ENCODE measurements around the gene TNFRSF18.

The TNFRSF18 gene

DNA sequence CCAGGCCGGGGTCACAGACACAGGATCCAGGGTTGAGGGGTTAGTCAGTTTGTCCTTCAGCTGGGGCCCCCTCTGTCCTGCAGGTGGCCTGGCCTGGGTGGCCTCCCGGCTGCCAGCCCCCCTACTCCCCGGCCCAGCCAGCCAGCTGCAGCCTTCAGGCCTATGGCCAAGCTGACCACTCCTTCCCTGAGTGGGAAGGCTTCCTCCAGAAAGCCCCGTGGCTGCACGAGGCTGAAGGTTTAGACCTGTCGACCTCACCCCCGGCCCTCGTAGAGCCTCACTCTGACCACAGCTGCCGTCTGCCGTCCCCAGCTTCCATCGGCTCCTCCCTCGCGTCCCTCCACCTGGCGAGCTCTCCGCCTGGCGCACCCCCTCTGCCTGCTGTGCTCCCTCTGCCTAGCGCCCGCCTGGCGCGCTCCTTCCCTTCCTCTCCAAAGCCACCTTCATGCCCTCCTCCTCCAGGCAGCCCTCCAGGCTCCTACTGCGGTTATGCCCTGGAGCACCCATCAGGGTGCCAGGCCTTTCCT, 23.1 kb downstream of the TNFRSF18 start:
- no peak overlapping the region for H3K4me3 ChIP-seq (replicated peaks; ENCODE audit: low read depth, low read length)
- TF ChIP-seq, protein P1, sequence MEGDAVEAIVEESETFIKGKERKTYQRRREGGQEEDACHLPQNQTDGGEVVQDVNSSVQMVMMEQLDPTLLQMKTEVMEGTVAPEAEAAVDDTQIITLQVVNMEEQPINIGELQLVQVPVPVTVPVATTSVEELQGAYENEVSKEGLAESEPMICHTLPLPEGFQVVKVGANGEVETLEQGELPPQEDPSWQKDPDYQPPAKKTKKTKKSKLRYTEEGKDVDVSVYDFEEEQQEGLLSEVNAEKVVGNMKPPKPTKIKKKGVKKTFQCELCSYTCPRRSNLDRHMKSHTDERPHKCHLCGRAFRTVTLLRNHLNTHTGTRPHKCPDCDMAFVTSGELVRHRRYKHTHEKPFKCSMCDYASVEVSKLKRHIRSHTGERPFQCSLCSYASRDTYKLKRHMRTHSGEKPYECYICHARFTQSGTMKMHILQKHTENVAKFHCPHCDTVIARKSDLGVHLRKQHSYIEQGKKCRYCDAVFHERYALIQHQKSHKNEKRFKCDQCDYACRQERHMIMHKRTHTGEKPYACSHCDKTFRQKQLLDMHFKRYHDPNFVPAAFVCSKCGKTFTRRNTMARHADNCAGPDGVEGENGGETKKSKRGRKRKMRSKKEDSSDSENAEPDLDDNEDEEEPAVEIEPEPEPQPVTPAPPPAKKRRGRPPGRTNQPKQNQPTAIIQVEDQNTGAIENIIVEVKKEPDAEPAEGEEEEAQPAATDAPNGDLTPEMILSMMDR (IDR thresholded peaks at IDR 0.05; ENCODE audit: low read length, missing control alignments) = no peak
- DNase-seq (ENCODE audit: low read depth) = no peak

DNA sequence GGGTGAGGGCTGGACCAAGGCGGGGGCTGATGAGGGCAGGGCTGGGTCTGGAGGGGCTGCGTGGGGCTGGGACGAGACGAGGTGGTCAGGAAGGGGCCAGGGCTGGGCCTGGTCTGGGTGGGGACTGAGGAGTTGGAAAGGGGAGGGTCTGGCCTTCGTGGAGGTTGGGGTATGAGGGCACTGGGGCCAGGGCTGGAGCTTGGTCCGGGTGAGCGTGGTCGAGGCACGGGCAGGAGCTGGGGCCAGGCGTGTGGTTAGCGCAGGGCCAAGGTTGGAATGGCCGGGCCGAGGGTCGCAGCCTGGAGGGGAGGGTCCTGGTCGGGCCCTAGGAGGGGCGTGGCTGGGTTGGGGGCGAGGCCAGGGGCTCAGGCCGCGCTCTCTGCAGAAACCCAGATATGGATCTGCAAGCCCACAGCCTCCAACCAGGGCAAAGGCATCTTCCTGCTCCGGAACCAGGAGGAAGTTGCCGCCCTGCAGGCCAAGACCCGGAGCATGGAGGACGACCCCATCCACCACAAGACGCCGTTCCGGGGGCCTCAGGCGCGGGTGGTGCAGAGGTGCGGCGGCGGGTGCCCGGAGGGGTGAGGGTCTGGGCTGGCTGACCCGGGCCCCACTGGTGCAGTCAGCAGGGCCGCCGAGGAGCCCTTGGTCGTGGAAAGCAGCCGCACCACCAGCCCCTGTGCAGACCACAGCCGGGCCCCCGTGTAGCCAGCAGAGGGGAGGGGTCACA, 23.7 kb downstream of the TNFRSF18 start:
- no peak for DNase-seq (ENCODE audit: low read depth)
- TF ChIP-seq, protein P1 (IDR thresholded peaks at IDR 0.05; ENCODE audit: low read length, missing control alignments) = no peak
- H3K4me3 ChIP-seq (replicated peaks; ENCODE audit: low read depth, low read length) = no peak overlapping the region

DNA sequence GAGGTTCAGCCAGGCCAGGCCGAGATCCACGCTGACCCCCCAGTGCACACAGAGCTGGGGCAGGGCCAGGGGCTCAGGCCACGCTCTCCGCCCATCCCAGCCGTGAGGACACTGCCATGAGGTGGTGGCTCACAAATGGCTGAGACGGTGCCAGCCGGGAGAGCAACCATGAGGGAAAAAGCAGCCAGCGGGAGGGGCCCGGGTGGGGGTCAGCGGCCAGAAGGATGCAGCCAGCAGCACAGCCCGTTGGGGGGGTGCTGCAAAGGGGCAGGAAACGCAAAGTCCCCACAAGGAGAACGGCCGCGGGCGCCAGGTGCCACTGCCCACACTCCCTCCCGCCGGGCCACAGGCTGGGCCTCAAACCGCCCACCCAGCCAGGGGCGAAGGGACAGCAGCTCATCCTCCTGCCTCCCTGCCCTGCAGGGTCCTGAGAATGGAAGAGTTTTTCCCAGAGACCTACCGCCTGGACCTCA, 24.4 kb downstream of the TNFRSF18 start:
- no peak for DNase-seq (ENCODE audit: low read depth)
- no peak overlapping the region for H3K4me3 ChIP-seq (replicated peaks; ENCODE audit: low read depth, low read length)
- TF ChIP-seq, protein P1 (IDR thresholded peaks at IDR 0.05; ENCODE audit: low read length, missing control alignments) = no peak

DNA sequence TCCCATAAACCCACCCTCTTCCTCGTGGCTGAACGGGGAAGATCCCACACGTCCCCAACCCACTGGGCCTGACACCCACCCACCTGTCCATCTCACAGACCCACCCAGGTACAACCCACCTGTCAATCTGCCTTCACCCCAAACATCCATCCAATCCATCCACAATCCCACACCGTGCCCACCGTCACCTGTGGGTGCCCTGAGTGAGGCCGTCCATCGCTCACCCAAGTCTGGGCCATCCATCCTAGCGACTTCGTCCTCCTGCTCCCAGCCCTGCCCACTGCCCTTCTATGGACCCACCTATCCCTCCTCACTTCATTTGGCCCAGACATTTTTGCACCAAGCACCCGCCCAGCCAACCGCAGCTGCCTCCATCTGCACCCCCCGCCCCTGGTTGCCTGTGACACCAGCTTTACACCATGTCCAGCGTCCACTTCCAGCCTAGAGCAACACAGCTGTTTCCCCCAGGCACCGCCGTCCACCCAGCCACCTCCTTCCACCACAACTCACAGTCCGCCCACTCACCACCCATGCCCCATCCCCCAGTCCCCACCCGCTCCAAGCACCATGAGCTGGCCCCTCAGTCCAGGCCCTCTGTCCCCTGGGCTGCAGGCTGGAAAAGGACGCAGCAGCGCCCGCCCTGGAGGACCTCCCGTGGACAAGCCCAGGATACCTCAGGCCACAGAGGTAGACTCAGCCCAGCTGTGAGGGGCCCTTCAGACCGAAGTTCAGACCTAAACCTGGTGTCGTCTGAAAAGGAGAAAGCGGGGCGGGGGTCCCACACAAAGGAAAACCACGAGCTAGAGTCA, 25.1 kb downstream of the TNFRSF18 start:
- H3K4me3 ChIP-seq (replicated peaks; ENCODE audit: low read depth, low read length) = no peak overlapping the region
- TF ChIP-seq, protein P1 (IDR thresholded peaks at IDR 0.05; ENCODE audit: low read length, missing control alignments) = no peak
- DNase-seq (ENCODE audit: low read depth) = no peak

DNA sequence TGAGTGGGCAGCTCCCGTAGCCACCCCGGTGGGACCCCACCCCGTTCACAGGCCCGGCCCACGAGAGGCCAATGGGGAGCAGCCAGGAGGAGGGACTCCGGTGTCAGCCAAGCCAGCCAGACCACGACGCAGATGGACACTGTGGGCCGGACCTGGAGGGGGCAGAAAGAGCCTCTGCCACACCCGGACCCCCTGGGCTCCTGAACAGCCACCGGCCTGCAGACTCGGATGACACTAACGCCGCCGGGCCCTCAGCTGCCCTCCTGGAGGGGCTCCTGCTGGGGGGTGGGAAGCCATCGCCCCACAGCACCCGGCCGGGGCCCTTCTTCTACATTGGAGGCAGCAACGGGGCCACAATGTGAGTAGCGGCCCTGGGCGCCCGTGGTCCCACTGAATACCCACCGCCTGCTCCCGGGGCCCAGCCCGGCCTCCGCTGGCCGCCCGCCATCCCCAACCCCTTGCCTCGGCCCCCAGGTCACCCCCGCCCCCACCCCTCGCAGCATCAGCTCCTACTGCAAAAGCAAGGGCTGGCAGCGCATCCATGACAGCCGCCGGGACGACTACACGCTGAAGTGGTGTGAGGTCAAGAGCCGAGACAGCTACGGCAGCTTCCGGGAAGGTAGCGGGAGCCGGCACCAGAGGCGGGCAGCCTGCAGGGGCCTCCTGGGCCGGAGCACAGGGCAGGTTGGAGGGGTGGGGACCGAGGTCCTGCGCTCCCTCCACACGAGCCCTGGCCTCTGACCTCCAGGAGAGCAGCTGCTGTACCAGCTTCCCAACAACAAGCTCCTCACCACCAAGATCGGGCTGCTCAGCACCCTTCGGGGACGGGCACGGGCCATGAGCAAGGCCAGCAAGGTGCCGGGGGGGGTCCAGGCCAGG, 26.2 kb downstream of the TNFRSF18 start:
- H3K4me3 ChIP-seq (replicated peaks; ENCODE audit: low read depth, low read length) = no peak overlapping the region
- TF ChIP-seq, protein P1 (IDR thresholded peaks at IDR 0.05; ENCODE audit: low read length, missing control alignments) = no peak
- DNase-seq (ENCODE audit: low read depth) = no peak

DNA sequence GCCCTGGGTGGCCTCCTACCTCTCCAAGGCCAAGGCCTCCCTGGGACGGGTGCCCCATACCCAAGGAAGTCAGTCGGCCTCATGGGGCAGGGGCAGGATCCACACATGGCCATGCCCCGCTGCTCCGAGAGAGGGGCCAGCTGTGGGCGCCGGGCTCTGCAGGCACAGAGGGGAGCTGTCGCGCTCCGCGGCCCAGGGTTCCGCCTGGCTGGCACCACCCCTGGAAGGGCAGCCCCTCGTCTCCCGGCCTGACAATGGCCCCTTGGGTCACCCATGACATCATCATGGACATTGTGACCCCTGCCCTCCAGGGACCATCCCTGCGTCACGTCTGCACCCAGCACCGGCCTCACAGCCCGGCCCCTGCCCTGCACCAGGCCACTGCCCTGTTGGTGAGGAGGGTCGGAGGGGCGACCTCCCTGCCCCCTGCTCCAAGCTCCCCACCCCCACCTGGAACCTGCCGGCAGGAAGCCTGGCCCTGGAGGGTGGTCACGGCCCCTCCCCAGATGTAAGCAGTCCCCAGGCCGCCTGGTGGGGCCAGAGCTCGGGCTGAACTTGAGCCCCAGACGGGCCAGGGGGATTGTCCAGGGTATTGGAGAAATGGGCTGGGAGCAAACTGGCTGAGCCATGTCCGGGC, 26.9 kb downstream of the TNFRSF18 start:
- DNase-seq (ENCODE audit: low read depth) = no peak
- H3K4me3 ChIP-seq (replicated peaks; ENCODE audit: low read depth, low read length) = no peak overlapping the region
- TF ChIP-seq, protein P1 (IDR thresholded peaks at IDR 0.05; ENCODE audit: low read length, missing control alignments) = no peak
